Heart right ventricle (tissue), 16 donors: ENCODE results near the gene ZNF789. TPM values are rescaled to one million over a fixed set of nuclear protein-coding genes. Genes with fewer than 3 reads are reported as not detected.

Source experiments
- ATAC-seq, 8 donors: fragments of 200-7000 bp; cut with Tn5 transposase; one replicate each; pipeline ENCODE4 v1.9.1; 2020; ENCODE audit warnings: mild to moderate bottlenecking in 8 of 8, moderate library complexity in 8 of 8, moderate number of reproducible peaks in 1 of 8
- DNase-seq, 2 donors: peaks; one replicate each; pipeline ENCODE4 v3.0.0-alpha.2; 2020
- H3K27ac ChIP-seq, 10 donors: fragments of 200-600 bp; sonication (generic) in 2 of 10; one replicate each; pipeline versions ENCODE4 v1.5.0 to v1.8.0; 2020 to 2022; ENCODE audit warnings: mild to moderate bottlenecking in 3 of 10
- H3K27me3 ChIP-seq, 7 donors: fragments of 200-600 bp; one replicate each; pipeline ENCODE4 v1.8.0; 2021 to 2022; ENCODE audit warnings: mild to moderate bottlenecking in 2 of 7
- H3K36me3 ChIP-seq, 9 donors: fragments of 200-600 bp; sonication (generic) in 1 of 9; one replicate each; pipeline versions ENCODE4 v1.5.0 to v1.8.0; 2020 to 2022; ENCODE audit warnings: mild to moderate bottlenecking in 2 of 9
- H3K4me1 ChIP-seq, 9 donors: fragments of 200-600 bp; sonication (generic) in 1 of 9; one replicate each; pipeline versions ENCODE4 v1.5.0 to v1.8.0; 2020 to 2022; ENCODE audit warnings: mild to moderate bottlenecking in 4 of 9
- H3K4me3 ChIP-seq, 10 donors: fragments of 200-600 bp; sonication (generic) in 2 of 10; one replicate each; pipeline versions ENCODE4 v1.5.0 to v1.8.0; 2020 to 2022; ENCODE audit warnings: mild to moderate bottlenecking in 7 of 10, moderate library complexity in 2 of 10
- H3K9me3 ChIP-seq, 11 donors: fragments of 200-600 bp in 10 of 11; sonication (generic) in 2 of 11; one replicate each; pipeline versions ENCODE4 v1.5.0 to v1.8.0; 2013 to 2022; ENCODE audit warnings: mild to moderate bottlenecking in 2 of 11, control low read depth in 1 of 11, moderate library complexity in 1 of 11
- WGBS, 2 donors: extraction: QIAGEN DNeasy Blood & Tissue Kit; methylation state at CpG; one replicate each; pipeline ENCODE4 v1.1.7; 2013; ENCODE audit warnings: inconsistent platforms in 1 of 2; 5-methylcytosine and 5-hydroxymethylcytosine counted together
- intact Hi-C, 10 donors: fragments of 100-400 bp; cut with DNase I; formaldehyde crosslinking; loops; one replicate each; pipeline versions ENCODE4 v1.11.1 to v1.14.2; 2022
- polyA plus RNA-seq, 2 donors: library from polyadenylated mRNA; stranded (reverse); fragments of 200-250 nt; gene quantifications; one replicate each; pipeline ENCODE4 v1.2.3, GENCODE V29; 2013
- total RNA-seq, 10 donors: library from RNA; stranded (reverse); fragmentation: NEBNext Ultra II Directional in 3 of 10; extraction: Animal tissue kit (Norgen Biotek cat#: 25700) in 3 of 10; gene quantifications; one replicate each; pipeline versions ENCODE4 v1.2.1 to v1.2.4, GENCODE V29; 2021 to 2023
- TF ChIP-seq, protein P1 (sequence below), 9 donors: fragments of 200-600 bp; sonication (generic) in 2 of 9; IDR thresholded peaks; one replicate each; pipeline versions ENCODE4 v1.5.0 to v1.8.0; 2021 to 2022; ENCODE audit warnings: antibody characterized with exemption in 9 of 9, mild to moderate bottlenecking in 5 of 9, moderate library complexity in 1 of 9
- donor health status: Arrhythmogenic right ventricular cardiomyopathy.
- donor health status: ischemic (EF 13 %, LVEDD 7.1; RV severe dilation, severe dysfunction).
- donor health status: healthy with polysubstance abuse.
- donor health status: DM: no; HTN: yes; CAD: no.
- donor health status: DM: no; HTN: no; CAD: no.
- donor health status: ischemic (EF 25% LVEDD 6.9; RV normal size, moderate dysfunction).
- donor health status: ischemic (EF 25% LVEDD 5.7; RV mildly dilated, moderate dysfunction).
- donor health status: healthy.
- donor health status: DM: yes; HTN: yes; CAD: no.
- donor health status: Ischemic cardiomyopathy.
- donor health status: ischemic (EF 35%, LVEDD 5.7; RV mildly dilated, moderate dysfunction).
- donor health status: nonischemic (EF 11% LVEDD 7.7; RV severe dilation, severe dysfunction).
- donor health status: DM: yes; HTN: yes; CAD: no.
- donor health status: PGD.
- donor health status: ischemic (EF 29% LVEDD 5.4; RV normal size, mild dysfunction).
- donor health status: nonischemic (EF 23%, LVEDD 6.1; RV moderate dilation, normal function).

Gene ZNF789
- total and polyA plus RNA-seq, 12 donors: 1.7 to 10.9 (median 3.7) TPM

DNA sequence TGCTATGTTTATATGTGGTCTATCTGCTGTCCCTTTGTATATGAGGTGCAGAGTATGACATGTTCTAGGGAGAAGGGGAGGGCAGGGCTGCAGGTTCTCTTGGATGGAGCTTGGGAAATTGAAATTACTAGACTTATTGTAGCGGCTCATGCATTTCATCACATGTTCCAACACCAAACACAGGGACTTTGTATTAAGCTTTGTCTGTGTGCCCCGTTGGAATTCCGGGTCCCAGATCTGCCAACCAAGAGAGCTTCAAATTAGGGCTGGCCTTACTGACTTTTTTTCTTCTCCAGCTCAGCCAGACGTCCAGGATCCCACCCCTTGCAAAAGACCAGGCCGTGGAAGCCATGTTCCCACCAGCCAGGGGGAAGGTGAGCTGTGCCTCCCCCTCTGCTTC is 3.4 kb downstream of the ZNF789 start:
- no peaks in the 10 kb centered on the region for H3K9me3 ChIP-seq
- no peak for ATAC-seq
- peaks cover 0 to 39% (median 27%) of the 10 kb centered on the region in 9 donors for H3K4me1 ChIP-seq
- H3K27ac ChIP-seq: no peak overlapping the region
- H3K27me3 ChIP-seq: no peaks in the 10 kb centered on the region
- DNase-seq: no peak
- peaks cover 0 to 38% (median 0%) of the 10 kb centered on the region in 9 donors for H3K36me3 ChIP-seq
- 82 to 87% methylated on average over 5 of the region's 5 CpGs for WGBS, 2 donors
- no peak overlapping the region for H3K4me3 ChIP-seq
- TF ChIP-seq, protein P1, sequence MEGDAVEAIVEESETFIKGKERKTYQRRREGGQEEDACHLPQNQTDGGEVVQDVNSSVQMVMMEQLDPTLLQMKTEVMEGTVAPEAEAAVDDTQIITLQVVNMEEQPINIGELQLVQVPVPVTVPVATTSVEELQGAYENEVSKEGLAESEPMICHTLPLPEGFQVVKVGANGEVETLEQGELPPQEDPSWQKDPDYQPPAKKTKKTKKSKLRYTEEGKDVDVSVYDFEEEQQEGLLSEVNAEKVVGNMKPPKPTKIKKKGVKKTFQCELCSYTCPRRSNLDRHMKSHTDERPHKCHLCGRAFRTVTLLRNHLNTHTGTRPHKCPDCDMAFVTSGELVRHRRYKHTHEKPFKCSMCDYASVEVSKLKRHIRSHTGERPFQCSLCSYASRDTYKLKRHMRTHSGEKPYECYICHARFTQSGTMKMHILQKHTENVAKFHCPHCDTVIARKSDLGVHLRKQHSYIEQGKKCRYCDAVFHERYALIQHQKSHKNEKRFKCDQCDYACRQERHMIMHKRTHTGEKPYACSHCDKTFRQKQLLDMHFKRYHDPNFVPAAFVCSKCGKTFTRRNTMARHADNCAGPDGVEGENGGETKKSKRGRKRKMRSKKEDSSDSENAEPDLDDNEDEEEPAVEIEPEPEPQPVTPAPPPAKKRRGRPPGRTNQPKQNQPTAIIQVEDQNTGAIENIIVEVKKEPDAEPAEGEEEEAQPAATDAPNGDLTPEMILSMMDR (IDR thresholded peaks at IDR 0.05): no peak
- intact Hi-C loops: no loop called here

DNA sequence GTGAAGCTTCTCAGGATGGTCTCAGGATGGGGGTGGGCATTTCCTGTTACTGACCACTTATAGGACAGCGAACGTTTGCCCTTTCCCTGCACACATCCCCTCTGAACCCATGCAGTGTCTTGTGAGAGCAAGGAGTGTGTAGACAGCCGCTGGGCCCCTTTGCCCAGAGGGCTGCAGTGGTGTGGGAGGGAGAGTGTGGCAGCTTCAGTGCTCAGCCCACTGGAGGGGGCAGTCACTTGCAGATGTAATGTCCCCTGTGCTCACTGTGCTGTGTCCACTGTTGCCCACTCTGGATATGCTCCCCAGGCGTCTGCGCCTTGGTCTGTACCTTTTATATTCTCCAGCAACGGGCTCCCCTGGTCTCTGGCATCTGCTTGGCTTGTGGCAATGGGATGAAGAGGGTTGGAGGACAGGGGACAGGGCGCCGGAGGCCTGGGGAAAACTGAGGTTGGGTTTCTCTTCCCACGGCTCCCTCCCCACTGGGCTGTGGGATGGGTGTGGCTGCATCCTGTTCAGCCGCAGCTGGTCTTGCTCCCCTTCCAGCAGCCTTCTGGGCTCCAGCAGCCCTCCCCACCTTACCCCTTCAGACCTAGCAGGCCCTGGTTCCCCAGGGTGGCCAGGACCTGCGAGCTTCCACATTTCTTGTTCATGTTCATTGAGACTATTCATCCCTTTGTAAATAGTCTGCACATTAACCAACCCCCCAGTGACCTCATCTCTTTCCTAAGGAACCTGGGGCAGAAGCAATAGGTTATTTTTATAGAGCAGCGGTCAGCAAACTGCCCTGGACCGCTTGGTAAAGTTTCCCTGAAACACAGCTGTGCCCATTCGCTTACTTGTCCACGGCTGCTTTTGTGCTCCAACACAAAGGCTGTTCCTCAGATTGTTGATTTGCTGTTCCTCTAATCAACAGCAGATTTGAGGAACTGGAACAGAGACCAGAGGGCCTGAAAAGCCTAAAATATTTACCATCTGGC is 6.1 kb downstream of the ZNF789 start:
- H3K9me3 ChIP-seq: no peaks in the 10 kb centered on the region
- peak overlapping the region; percentile 1 to 73 (median 54) for H3K27ac ChIP-seq
- H3K36me3 ChIP-seq: peaks cover 0 to 65% (median 0%) of the 10 kb centered on the region in 9 donors
- DNase-seq (no peak), ATAC-seq (peak in 7 of 8 donors; percentile 33 to 79 (median 68))
- intact Hi-C loops: no loop called here
- peaks cover 0 to 23% (median 16%) of the 10 kb centered on the region in 9 donors for H3K4me1 ChIP-seq
- 59 to 73% methylated on average over 15 of the region's 15 CpGs for WGBS, 2 donors
- TF ChIP-seq, protein P1 (IDR thresholded peaks at IDR 0.05): no peak
- H3K27me3 ChIP-seq: no peaks in the 10 kb centered on the region
- H3K4me3 ChIP-seq: peak overlapping the region in 1 of 10 donors; percentile 21

DNA sequence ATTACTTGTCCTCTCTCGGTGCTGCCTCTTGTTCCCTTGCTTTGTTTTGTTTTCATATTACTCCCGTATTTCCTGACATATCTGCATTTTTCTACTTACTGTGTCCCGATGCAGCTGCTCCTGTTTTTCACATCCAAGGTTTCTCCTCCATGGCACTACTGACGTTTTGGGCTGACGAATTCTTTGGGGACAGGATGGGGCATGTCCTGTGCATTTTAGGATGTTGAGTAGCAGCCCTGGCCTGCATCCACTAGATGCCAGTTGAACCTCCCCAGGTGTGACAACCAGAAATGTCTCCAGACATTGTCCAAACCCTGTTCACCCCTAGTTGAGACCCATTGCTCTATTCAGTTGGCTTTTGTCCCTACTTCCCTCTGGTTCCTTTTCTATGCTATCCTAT is 12.4 kb downstream of the ZNF789 start:
- no peak for ATAC-seq
- TF ChIP-seq, protein P1 (IDR thresholded peaks at IDR 0.05): no peak
- Histone ChIP-seq H3K4me1 (no peaks in the 10 kb centered on the region), H3K27ac (no peak overlapping the region), H3K36me3 (peaks cover 0 to 64% (median 0%) of the 10 kb centered on the region in 9 donors), H3K27me3 (no peaks in the 10 kb centered on the region), H3K4me3 (no peak overlapping the region), H3K9me3 (no peaks in the 10 kb centered on the region)
- intact Hi-C loops: no loop called here
- WGBS, 2 donors: 90 to 93% methylated on average over 5 of the region's 5 CpGs
- DNase-seq: no peak

DNA sequence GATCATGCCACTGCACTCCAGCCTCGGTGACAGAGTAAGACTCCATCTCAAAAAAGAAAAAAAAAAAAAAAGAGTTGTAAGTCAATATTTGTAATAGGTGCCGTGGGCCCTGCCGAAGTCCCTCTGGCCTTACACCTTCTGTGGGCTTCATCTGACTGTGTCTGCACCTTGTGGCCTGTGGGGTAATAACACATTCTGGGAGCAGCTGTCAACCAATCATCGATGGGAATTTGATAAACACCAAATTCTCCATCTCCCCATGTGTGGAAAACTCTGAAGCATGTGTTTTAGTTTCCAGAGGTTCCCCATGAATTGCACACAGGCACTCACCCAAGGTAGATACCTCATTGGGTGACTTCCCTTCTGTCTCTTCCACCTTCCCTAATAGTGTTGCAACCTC is 16.5 kb downstream of the ZNF789 start:
- Histone ChIP-seq H3K4me1 (no peaks in the 10 kb centered on the region), H3K9me3 (peaks cover 0 to 22% (median 16%) of the 10 kb centered on the region in 11 donors), H3K4me3 (no peak overlapping the region), H3K36me3 (peaks cover 9 to 61% (median 32%) of the 10 kb centered on the region in 9 donors), H3K27ac (no peak overlapping the region), H3K27me3 (no peaks in the 10 kb centered on the region)
- DNase-seq: no peak
- intact Hi-C loops: no loop called here
- WGBS, 2 donors: 96 to 99% methylated on average over 4 of the region's 4 CpGs
- no peak for ATAC-seq
- TF ChIP-seq, protein P1 (IDR thresholded peaks at IDR 0.05): no peak
